IPS-11a (cell line): ENCODE data around the gene RET.

ENCODE experiments used
- H3K4me3 ChIP-seq: one replicate; pipeline ENCODE4 v1.5.1; 2013; ENCODE audit warnings: low read depth, low read length, control low read depth

The RET gene

GRCh38 chr10:43160046-43160920 is 83.4 kb downstream of the RET start:
- no peak overlapping the region for H3K4me3 ChIP-seq

GRCh38 chr10:43160921-43161255 is 84.0 kb downstream of the RET start:
- H3K4me3 ChIP-seq = no peak overlapping the region

DNA sequence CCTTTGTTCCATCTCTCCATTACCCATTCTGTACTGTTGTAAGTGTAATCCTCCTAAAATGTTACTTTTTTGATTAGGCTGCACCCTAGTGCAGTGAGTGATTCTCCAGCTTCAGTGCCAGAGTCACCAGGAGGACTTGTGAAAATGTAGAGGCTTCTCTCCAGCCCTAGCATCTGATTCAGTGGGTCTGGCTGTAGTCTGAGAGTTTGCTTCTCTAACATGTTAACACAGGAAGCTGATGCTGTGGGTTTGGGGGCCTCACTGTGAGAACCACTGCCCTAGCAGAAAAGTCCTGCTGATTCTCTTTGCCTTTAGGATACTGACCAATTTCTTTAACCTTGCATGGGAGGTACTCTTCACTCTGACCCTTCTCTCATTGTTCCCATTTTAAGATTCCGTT is 85.7 kb downstream of the RET start:
- H3K4me3 ChIP-seq = no peak overlapping the region

GRCh38 chr10:43166207-43166879 is 89.5 kb downstream of the RET start:
- no peak overlapping the region for H3K4me3 ChIP-seq

GRCh38 chr10:43166880-43167497 is 90.1 kb downstream of the RET start:
- no peak overlapping the region for H3K4me3 ChIP-seq

DNA sequence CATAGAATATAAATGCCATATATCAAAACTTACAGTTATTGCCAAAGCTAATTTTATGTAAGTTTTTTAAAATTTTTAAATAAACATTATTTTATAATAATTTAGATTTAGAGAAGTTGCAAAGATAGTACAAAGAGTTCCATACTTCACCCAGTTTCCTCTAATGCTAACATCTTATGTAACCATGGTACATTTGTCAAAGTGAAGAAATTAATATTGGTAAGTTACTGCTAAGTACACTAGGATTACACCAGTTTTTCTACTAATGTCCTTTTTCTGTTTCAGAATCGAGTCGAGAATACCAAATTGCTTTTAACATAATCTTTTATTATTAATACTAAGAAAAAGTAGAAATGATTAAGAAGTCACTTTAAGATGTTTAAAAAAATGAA is 90.6 kb downstream of the RET start:
- no peak overlapping the region for H3K4me3 ChIP-seq

- no peak overlapping the region for H3K4me3 ChIP-seq
These were observed 93.6 kb downstream of the RET start for GRCh38 chr10:43170491-43170890.

GRCh38 chr10:43172645-43173044 is 95.8 kb downstream of the RET start:
- H3K4me3 ChIP-seq = no peak overlapping the region

DNA sequence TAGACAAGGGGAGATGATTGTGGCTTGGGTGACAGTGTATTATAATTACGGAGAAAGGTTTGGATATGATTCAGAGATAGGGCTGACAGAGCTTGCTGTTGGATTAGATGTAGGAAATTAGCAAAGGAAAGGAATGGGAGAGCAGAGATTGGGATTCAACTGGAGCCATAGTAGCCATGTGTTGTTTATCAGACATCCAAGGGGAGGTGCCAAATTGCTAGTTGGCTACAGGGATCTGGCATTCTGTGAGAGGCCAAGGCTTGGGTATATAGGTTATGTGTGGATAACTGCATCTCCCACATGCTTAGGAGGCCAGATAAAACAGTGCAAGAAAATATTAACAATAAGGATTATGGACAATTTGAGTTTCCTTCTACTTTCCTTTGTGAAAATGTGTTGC is 96.3 kb downstream of the RET start:
- H3K4me3 ChIP-seq = no peak overlapping the region

DNA sequence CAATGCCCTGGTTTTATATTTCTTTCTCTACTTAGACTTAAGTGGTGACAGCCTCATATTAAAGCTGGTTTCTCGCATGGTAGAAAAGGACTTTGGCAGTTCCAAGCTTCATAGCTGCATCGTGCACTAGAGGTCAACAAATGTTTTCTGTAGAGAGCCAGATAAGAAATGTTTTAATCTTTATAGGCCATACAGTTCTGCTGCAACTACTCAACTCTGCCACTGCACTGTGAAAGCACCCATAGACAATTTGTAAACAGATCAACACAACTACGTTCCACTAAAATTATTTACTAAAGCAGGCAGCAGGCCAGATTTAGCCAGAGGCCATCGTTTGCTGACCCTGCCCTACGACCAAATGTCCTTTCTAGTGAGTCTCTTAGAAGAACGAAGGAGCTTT is 98.1 kb downstream of the RET start:
- no peak overlapping the region for H3K4me3 ChIP-seq

GRCh38 chr10:43176271-43176670 is 99.4 kb downstream of the RET start:
- H3K4me3 ChIP-seq = no peak overlapping the region

DNA sequence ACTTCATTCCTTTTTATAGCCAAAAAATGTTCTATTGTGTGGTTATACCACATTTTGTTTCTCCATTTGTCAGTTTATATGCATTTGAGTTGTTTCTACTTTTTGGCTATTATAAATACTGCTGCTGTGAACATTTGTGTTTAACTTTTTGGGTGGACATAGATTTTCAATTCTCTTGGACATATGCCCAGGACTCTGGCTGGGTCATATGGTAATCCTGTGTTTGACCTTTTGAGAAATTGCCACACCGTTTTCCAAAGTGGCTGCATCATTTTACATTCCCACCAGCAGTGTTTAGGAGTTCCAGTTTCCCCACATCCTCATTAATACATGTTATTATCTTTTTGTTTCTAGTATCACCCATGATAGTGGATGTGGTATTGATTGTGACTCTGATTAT is 100.7 kb downstream of the RET start:
- H3K4me3 ChIP-seq = no peak overlapping the region
